ENCODE results near the gene ABCA3. TPM values are rescaled to one million over a fixed set of nuclear protein-coding genes. Genes with fewer than 3 reads are reported as not detected.

Gene ABCA3
- total RNA-seq, 1 donor from 2014 or later, result 13.6 TPM

DNA sequence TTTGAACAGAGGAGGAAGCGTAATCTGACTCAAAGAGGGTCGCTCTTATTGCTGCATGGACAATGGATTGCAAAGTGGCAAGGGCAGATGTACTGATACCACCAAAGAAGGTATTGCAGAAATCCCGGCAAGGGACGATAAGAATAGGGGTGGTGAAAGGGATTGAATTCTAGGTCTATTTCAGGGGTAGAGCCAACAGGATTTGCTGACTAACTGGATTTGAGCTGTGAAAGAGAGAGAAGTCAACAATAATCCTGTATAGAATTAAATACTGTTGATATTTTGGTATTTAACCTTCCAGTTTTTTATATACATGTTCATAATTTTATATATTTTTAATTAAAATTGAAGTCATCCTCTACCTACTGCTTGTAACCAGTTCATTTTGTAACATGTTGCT is 19.4 kb upstream of the ABCA3 start:
- intact Hi-C loops (cut with DNase I), result no loop called here
- no peak for DNase-seq (ENCODE audit: low spot score)

GRCh38 chr16:2358811-2359210 is 18.3 kb upstream of the ABCA3 start:
- intact Hi-C loops (cut with DNase I), result no loop called here
- no peak for DNase-seq (ENCODE audit: low spot score)

- intact Hi-C loops (cut with DNase I), result no loop called here
- no peak for DNase-seq (ENCODE audit: low spot score)
Measured at GRCh38 chr16:2357331-2357730, 16.8 kb upstream of the ABCA3 start.

- intact Hi-C loops (cut with DNase I), result no loop called here
- DNase-seq (ENCODE audit: low spot score), result no peak
Measured at GRCh38 chr16:2350500-2350899, 10.0 kb upstream of the ABCA3 start.

DNA sequence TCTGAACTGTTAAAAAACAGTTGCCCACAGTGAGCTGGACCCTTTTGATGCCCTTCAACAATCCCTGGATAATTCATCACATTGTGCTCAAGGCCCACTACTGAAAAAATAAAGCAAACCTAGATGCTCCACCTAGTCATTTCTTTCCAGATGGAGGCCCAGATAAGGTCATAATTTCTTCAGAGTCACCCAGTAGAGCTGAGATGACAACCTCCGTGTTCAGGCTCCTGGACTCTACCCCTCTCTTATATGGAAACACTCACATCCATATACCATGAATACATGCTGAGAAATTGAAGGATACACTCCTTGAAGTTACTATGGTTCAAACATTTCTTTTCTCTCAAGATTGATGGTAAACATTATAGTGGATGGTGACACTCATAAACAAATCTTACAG is 2.7 kb upstream of the ABCA3 start:
- DNase-seq (ENCODE audit: low spot score), result no peak
- intact Hi-C loops (cut with DNase I), result no loop called here

GRCh38 chr16:2341456-2342447 is 1.2 kb upstream of the ABCA3 start:
- no peak for DNase-seq (ENCODE audit: low spot score)
- intact Hi-C loops (cut with DNase I), result loop anchor here (2.0 kb wide), 2 partner anchors 87 to 159 kb away; partner anchors contain the start of gene CCNF

DNA sequence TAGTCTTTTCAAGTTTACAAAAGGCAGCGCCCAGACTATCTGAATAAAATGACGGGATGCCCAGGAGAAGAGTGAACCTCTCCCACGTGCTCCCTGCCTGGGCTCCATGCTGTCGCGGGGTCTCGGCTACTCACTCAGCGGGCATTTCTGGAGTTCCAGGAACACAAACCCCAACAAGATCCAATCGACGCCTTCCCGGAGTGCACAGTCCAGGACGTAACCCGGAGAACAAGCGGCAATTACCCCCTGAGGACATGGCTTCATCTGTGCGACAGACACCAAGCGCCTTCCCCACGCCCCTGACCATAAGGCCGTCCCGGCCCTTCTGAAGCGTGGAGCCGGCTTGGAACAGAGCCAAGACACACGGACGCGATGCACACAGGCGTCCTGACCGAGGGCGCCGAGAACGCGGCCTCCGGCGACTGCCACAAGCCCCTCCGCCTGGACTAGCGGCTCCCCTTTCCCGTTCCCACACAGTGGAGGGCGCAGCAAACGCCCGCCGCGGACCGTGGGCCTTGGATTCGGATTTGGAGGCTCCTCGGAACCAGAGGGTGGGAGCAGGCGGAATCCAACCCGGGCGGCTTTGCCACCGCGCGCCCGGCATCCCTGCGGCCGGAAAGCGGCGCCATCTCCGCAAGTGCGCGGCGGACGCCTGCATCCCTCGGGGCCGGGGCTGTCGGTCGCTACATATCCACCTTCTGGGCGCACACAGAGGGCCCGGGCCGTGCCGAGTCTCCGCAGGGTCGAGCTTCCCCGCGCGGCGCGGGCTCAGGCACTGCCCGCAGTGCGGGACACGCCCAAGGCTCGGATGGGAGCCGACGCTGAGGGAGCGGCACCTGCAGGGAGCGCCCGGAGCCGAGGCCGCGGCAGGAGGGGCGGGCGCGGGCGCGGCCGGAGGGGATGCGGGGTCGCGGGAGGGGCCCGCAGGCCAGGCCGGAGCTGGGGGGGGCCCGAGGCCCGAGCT is 725 bp downstream of the ABCA3 start:
- intact Hi-C loops (cut with DNase I), result loop anchor here (2.0 to 10.0 kb wide), 3 partner anchors 89 to 161 kb away; partner anchors contain the start of gene CCNF
- no peak for DNase-seq (ENCODE audit: low spot score)

DNA sequence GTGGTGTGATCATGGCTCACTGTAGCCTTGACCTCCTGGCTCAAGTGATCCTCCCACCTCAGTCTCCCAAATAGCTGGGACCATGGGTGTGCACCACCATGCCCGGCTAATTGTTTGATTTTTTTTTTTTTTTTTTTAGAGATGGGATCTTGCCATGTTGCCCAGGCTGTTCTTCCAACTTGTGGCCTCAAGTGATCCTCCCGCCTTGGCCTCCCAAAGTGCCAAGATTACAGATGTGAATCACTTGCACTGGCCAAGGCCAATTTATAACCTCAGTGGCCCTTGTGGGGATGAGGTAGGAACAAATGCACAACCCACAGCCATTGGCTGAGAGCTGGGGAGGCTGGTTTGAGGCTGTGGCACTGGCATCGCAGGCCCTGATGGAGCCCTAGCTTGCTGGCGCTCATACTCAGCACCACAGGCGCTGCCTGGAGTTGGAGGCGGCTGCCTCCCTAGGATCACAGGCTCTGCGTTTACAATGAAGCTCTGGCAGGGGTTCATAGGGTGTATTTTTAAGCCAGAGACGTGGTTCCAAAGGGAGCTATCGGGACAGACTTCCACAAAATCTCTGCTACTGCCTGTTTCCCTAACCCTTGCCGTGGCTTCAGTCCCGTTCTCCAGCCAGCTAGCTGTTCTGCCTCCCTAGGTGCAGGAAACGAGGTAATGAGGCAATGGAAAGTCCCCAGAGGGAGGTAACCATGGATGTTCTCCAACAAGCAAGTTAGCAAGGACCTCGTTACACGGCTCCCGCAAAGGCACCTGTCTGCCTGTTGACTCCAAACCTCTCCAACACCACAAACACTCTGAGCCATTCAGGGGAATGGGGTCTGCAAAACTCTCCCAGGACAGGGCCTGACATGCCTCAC is 2.9 kb downstream of the ABCA3 start:
- DNase-seq (ENCODE audit: low spot score), result no peak
- intact Hi-C loops (cut with DNase I), result loop anchor here (10.0 kb wide), 1 partner anchor 147 kb away; no protein-coding TSS in a partner anchor

GRCh38 chr16:2335286-2335895 is 5.1 kb downstream of the ABCA3 start:
- intact Hi-C loops (cut with DNase I), result loop anchor here (10.0 kb wide), 1 partner anchor 149 kb away; no protein-coding TSS in a partner anchor
- DNase-seq (ENCODE audit: low spot score), result no peak

GRCh38 chr16:2333772-2334379 is 6.7 kb downstream of the ABCA3 start:
- DNase-seq (ENCODE audit: low spot score), result no peak
- intact Hi-C loops (cut with DNase I), result loop anchor here (10.0 kb wide), 1 partner anchor 151 kb away; no protein-coding TSS in a partner anchor

GRCh38 chr16:2333231-2333630 is 7.3 kb downstream of the ABCA3 start:
- DNase-seq (ENCODE audit: low spot score), result no peak
- intact Hi-C loops (cut with DNase I), result loop anchor here (10.0 kb wide), 1 partner anchor 152 kb away; no protein-coding TSS in a partner anchor

- intact Hi-C loops (cut with DNase I), result loop anchor here (10.0 kb wide), 1 partner anchor 153 kb away; no protein-coding TSS in a partner anchor
- no peak for DNase-seq (ENCODE audit: low spot score)
Measured at GRCh38 chr16:2331931-2332267, 8.6 kb downstream of the ABCA3 start.

- intact Hi-C loops (cut with DNase I), result loop anchor here (10.0 kb wide), 1 partner anchor 153 kb away; no protein-coding TSS in a partner anchor
- DNase-seq (ENCODE audit: low spot score), result no peak
Measured at GRCh38 chr16:2331199-2331930, 9.2 kb downstream of the ABCA3 start.

DNA sequence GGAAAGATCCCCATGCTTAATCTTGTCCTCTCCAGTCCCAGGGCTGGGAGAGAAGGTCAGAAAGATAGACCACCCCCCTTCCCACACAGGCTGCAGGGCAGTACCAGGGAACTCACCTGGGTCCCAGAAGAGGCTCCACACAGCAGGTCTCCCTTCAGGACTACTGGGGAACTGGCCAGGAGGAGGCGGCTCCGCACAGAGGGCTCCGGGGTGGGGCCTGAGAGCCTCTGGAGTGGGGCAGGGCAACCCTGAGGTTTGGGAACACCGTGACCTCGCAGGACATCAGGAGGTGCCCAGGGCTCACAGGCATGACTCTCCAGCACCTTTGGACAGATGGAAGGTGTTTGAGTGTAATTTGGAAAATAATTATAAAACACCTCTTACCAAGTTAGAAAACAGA is 11.0 kb downstream of the ABCA3 start:
- intact Hi-C loops (cut with DNase I), result no loop called here
- DNase-seq (ENCODE audit: low spot score), result no peak

DNA sequence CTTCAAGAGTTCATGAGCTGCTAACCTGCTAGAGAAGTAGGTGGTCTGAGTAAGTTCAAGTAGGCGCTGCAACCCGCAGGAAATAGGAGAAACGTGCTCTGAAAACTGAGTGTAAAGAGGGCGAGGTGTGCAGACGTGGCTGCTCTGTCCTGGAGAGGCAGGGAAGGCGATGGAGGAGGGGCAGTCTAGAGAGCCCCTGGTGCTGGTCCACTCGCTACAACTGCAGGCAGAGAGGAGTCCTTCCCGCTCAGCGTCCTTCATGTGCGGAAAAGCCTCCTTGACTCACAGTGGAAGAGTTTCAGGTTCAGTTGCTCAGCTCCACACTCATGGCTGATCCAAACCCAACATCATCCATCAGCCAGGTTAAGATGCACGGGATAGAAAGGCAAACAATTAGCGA is 12.1 kb downstream of the ABCA3 start:
- no peak for DNase-seq (ENCODE audit: low spot score)
- intact Hi-C loops (cut with DNase I), result no loop called here

DNA sequence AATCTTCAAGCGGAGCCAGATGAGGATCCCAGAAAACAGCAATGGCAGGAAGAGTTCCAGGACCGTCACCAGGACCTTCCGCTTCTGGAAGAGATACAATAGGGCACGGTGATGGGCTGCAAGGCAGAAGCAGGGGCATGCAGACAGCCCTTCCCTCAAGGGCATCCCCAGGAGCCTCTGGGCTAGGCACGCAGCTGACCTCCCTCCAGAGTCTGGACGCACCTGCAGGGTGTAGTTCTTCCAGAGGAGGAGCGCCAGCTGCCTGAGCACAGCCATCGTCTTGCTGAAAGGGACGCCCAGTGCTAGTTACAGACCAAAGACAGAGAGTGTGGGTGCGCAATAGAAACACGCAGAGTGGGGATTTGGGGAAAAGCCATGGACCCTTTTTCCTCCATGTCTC is 14.3 kb downstream of the ABCA3 start:
- intact Hi-C loops (cut with DNase I), result no loop called here
- no peak for DNase-seq (ENCODE audit: low spot score)

DNA sequence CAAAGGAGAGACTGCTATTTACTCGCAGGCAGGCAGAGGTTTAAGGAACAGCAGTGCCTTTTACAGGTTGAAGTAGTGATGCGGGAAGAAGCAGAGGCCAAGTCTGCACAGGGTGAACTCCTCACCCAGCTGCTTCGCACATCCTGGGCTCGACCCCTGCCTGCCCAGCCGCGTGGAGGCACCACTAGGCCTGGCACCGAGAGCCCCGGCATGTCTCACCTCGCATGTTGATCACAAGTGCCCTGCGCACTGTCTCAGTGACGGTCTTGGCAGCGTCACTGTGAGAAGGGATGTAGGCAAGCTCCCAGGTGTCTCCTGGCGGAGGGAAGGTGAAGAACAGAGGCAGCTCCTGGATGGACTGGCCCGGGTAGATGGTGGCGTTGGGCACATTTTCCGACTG is 14.7 kb downstream of the ABCA3 start:
- intact Hi-C loops (cut with DNase I), result no loop called here

More for the DNA sequence above, 14.7 kb downstream of the ABCA3 start:
- no peak for DNase-seq (ENCODE audit: low spot score)

Measured in cardiac septum (tissue), 1 donor.